Ascending aorta (tissue), 2 donors: ENCODE results near the gene TSNAX. TPM values are rescaled to one million over a fixed set of nuclear protein-coding genes. Genes with fewer than 3 reads are reported as not detected.

Experiments
- DNase-seq, 2 donors: peaks; one replicate each; pipeline ENCODE4 v3.0.0-alpha.2; 2019; ENCODE audit warnings: low spot score in 2 of 2
- H3K27ac ChIP-seq, 2 donors: fragments of 200-600 bp; sonication (generic); one replicate each; pipeline ENCODE4 v1.5.1; 2016 to 2017; ENCODE audit warnings: mild to moderate bottlenecking in 1 of 2
- H3K27me3 ChIP-seq: fragments of 200-600 bp; sonication (generic); one replicate; pipeline ENCODE4 v1.5.1; 2017
- H3K36me3 ChIP-seq, 2 donors: fragments of 200-600 bp; sonication (generic); one replicate each; pipeline ENCODE4 v1.5.1; 2016
- H3K4me1 ChIP-seq, 2 donors: fragments of 200-600 bp; sonication (generic); one replicate each; pipeline ENCODE4 v1.5.1; 2016 to 2017; ENCODE audit warnings: mild to moderate bottlenecking in 1 of 2
- H3K4me3 ChIP-seq, 2 donors: fragments of 200-600 bp; sonication (generic); one replicate each; pipeline ENCODE4 v1.5.1; 2016 to 2017; ENCODE audit warnings: mild to moderate bottlenecking in 1 of 2
- H3K9me3 ChIP-seq, 2 donors: fragments of 200-600 bp; sonication (generic); one replicate each; pipeline ENCODE4 v1.5.1; 2016
- CTCF ChIP-seq, 3 experiments: fragments of 200-600 bp in 2 of 3; fragments of 450-650 bp in 1 of 3; sonication (generic) in 2 of 3; IDR thresholded peaks; one replicate each; pipeline ENCODE4 v1.5.1; 2016 to 2019; ENCODE audit warnings: antibody characterized with exemption in 3 of 3, mild to moderate bottlenecking in 1 of 3, moderate library complexity in 1 of 3
- intact Hi-C: fragments of 100-400 bp; cut with DNase I; formaldehyde crosslinking; loops from one replicate; pipeline ENCODE4 v1.15.1; 2023
- total RNA-seq: library from RNA; depleted of rRNA; stranded (reverse); fragments of >200 nt; gene quantifications from one replicate; pipeline ENCODE4 v1.1.0, GENCODE V29; 2016

The TSNAX gene
- total RNA-seq, 1 donor from 2014 or later, result 15.0 TPM

GRCh38 chr1:231594749-231595148 lies 66.3 kb downstream of the TSNAX start:
- no peaks in the 10 kb centered on the region for H3K36me3 ChIP-seq
- no peak for DNase-seq
- no peaks in the 10 kb centered on the region for H3K9me3 ChIP-seq
- H3K27ac ChIP-seq, result no peak overlapping the region
- intact Hi-C loops, result no loop called here
- no peak for TF ChIP-seq CTCF (IDR thresholded peaks at IDR 0.05)
- no peak overlapping the region for H3K4me3 ChIP-seq
- H3K27me3 ChIP-seq, result no peaks in the 10 kb centered on the region
- H3K4me1 ChIP-seq, result no peaks in the 10 kb centered on the region

GRCh38 chr1:231596337-231596791 lies 67.9 kb downstream of the TSNAX start:
- no peak for DNase-seq
- intact Hi-C loops, result no loop called here
- TF ChIP-seq CTCF (IDR thresholded peaks at IDR 0.05), result no peak
- no peaks in the 10 kb centered on the region for H3K36me3 ChIP-seq
- H3K27ac ChIP-seq, result no peak overlapping the region
- no peaks in the 10 kb centered on the region for H3K4me1 ChIP-seq
- no peak overlapping the region for H3K4me3 ChIP-seq
- no peaks in the 10 kb centered on the region for H3K9me3 ChIP-seq
- no peaks in the 10 kb centered on the region for H3K27me3 ChIP-seq

- no peak overlapping the region for H3K27ac ChIP-seq
- DNase-seq, result no peak
- no peaks in the 10 kb centered on the region for H3K9me3 ChIP-seq
- no peak overlapping the region for H3K4me3 ChIP-seq
- no peak for TF ChIP-seq CTCF (IDR thresholded peaks at IDR 0.05)
- H3K4me1 ChIP-seq, result no peaks in the 10 kb centered on the region
- H3K27me3 ChIP-seq, result no peaks in the 10 kb centered on the region
- no peaks in the 10 kb centered on the region for H3K36me3 ChIP-seq
- intact Hi-C loops, result no loop called here
These were observed 69.5 kb downstream of the TSNAX start for GRCh38 chr1:231597971-231598370.

GRCh38 chr1:231600458-231600976 lies 72.0 kb downstream of the TSNAX start:
- Histone ChIP-seq H3K27me3 (no peaks in the 10 kb centered on the region), H3K4me3 (no peak overlapping the region), H3K27ac (no peak overlapping the region), H3K4me1 (peaks cover 0 to 3% of the 10 kb centered on the region in 2 donors), H3K9me3 (no peaks in the 10 kb centered on the region), H3K36me3 (no peaks in the 10 kb centered on the region)
- DNase-seq, result no peak
- intact Hi-C loops, result loop anchor here (5.0 kb wide), 1 partner anchor 73 kb away; the partner anchor contains the start of gene TSNAX
- no peak for TF ChIP-seq CTCF (IDR thresholded peaks at IDR 0.05)

- Histone ChIP-seq H3K4me3 (no peak overlapping the region), H3K9me3 (no peaks in the 10 kb centered on the region), H3K27me3 (no peaks in the 10 kb centered on the region), H3K27ac (no peak overlapping the region), H3K36me3 (no peaks in the 10 kb centered on the region), H3K4me1 (peaks cover 0 to 3% of the 10 kb centered on the region in 2 donors)
- no peak for TF ChIP-seq CTCF (IDR thresholded peaks at IDR 0.05)
- intact Hi-C loops, result loop anchor here (5.0 kb wide), 1 partner anchor 75 kb away; the partner anchor contains the start of gene TSNAX
- no peak for DNase-seq
These were observed 73.6 kb downstream of the TSNAX start for GRCh38 chr1:231601824-231602672.
